ENCODE data around the gene ANKRD12.
"Not testable (repeated sequence)": the region's sequence is repeated elsewhere in the genome, so short reads cannot be mapped to it uniquely, and the experiment has no call there.

Gene ANKRD12

DNA sequence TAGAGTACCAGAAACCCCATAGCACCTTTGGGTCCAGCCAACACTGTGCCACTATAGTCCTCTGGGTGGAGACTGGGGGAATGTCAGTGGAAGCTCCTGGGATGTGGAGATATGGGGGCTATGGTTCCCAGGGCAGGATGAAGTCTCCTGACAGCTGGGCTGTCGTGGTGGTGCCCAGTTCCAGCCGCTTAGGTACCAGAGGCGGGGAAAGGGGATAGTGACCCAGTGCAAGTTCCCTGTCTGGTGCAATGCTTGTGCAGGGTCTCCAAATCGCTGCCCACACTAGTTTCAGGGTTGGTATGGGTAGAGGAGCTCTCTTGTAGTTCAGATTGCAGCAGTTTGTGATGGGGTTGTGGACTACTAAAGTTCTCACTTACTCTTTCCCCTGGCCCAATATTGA, 97.9 kb downstream of the ANKRD12 start:
- DNase-seq, result no peak

DNA sequence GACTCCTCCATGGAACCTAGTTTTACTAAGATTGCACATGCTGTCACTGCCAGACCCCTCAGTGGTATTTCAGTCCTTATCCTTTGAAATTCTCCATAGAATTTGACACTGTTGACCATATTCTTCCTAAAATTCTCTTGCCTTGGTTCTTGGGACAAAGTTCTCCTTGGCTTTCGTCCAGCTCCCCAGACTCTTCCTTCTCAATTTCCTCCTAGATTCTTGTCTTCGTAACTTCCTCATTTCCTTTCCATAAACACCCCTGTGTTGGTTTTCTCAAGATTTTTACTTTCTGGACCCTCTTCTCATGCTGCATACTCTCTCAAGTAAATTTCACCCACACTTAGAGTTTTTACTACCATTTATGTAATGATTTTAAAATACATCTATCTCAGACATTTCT, 101.4 kb downstream of the ANKRD12 start:
- DNase-seq, result no peak

DNA sequence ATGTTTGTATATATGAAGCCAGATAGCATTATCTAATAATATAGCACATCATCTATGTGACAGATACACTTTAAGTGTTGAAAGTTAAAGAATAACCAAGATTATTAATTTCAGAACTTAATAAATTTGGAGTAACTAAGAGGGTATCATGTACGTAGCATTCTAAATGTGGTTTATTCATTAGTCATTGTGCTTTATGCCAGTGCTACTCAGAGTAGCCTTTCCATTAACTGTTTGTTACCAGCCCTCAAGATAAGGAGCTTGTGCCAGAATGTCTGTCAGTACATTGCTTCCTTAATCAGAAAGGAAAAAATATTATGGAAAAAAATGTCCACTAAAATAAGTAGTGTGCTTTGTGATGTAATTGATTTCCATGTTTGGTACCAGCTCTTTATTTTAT, 103.1 kb downstream of the ANKRD12 start:
- DNase-seq, result no peak

DNA sequence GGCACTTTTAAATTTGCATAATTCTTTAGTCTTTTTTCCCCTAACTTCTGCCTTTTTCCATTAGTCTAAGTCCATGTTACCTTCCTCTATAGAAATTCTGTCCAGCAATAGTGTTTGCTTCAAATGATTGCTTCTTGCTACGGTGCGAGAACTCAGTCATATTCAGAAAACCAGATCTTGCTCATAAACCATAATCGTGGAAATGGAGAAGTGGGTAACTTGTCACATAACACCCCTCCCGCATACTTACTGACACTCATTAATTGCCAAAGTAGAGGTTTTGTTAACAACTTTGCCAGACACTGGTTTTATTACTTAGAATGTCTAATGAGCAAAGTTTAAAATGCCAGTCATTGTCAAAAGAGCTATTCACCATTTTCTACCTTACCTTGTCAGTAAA, 103.7 kb downstream of the ANKRD12 start:
- DNase-seq, result no peak

DNA sequence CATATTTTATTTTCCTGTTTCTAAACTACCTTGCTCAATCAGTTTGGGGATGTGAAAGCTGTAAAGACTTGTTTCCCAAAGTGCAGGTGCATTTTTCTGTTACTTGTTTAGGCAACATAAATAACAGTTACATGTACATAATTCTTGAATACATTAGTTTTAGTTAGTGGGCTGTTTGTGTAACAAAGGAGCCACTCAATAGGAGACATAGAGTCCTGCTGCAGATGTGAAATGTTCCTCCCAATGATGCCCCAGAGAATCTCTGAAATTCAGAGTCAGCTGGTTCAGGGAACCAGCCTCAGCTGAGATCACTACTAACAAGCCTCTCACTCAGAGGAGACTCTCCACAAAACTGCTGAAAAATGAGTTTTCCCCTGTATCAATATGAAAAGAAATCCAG, 106.4 kb downstream of the ANKRD12 start:
- no peak for DNase-seq

DNA sequence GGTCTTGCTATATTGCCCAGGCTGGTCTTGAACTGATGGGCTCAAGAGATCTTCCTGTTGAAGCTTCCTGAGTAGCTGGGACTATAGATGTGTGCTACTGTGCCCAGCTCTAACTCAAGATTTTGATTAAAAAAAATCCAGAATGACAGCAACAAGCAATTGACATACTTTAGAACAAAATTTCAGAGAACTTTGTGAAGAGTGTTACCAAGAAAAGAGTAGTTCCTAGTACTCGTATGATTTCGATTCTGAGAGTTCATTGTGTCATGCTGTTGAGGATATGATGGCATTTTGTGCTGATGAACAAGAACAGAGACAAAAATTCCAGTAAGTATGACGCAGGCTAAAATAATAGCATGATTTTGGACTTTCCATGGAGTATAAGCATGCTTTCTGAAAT, 107.8 kb downstream of the ANKRD12 start:
- DNase-seq, result no peak

DNA sequence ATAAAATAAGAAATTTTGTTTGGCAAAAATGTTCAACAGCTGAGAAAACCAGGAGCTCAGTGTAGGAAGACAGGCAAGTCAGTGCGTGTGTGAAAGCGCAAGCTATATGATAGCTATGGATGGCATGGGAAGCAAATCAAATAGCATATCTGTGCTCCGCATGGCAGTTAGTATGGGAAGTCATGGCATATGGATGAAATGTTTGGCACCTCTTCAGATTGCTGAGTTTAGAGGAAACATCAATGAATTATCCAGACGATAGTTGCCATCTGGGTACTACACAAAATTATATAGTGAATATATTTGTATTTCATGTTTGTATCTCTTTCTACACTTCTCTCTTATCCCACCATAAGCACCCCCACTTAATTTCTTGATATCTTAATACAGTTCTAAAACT, 112.1 kb downstream of the ANKRD12 start:
- DNase-seq, result no peak

DNA sequence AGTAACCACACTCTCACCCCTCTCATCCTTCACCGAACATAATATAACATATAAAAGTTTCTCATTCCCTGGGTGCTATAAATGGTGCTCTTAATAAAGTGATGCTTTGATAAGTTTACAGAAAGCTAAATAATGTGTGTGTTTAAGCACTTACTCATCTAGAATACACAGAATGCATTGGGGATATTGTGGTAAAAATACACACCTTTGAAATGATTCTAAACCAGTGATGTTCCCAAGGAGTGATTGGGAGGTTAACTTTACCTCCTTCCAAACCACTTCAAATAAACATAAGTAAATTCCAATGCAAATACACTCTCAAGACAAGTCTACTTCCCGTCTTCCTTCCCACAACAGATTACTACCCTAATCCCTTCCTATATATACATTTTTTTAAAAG, 112.7 kb downstream of the ANKRD12 start:
- DNase-seq, result no peak

DNA sequence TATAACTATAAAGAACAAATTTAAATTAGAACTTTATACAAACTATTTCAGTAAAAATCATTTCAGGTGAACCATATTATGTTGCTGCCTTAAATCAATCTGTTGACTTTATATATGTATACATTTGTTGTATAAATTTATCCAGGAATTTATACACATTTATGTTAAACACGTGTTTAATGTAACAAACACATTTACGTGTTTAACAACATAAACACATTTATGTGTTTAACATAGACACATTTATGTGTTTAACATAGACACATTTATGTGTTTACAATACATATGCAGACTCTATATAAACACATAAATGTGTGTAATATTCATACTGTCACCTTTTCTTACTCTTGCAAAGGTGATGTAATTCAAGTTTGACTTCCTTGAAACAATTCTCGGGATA, 122.6 kb downstream of the ANKRD12 start:
- no peak for DNase-seq

DNA sequence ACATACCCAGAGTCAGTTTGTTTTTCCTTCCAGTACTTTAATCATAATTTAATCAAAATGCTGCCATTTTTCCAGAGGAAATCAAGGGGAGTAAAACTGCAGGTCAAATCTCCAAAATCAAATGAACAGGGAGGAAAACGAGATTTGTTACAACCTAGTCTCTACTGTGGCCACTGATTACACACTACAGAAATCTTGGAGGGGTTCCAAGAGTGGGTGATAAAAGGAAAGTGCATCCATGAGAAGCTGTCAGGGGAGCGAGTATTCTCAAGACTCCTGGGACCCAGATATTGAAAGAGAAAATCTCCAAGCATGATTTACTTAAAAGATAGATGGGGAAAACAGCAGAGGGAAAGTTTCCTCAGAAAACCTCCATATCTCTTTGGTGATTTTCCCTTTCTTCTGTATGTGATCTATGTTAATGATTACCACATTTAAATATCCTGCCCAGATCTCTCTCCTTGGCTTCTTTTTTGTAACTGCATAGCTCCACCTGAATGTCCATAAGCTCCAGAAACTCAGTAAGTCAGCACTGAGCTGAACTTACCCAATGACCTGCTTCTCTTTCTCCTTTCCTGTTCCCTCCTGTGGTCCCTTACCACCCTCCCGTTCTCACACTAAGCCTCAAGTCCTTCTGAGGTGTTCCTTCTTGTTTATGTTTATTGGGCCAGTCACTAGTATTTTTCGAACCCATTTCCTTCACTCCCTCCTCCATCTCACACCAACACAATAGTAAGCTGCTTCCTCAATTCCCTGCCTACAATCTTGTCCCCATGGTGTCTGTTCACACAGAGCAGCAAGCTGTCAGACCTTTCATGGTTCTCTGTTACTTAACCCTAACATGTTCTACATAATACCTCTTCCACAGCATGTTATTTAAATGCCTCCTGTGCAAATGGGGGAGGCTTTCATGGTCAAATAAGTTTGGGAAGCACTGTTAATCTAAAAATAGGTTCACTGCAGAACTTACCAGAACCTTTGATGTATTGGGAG, 124.1 kb downstream of the ANKRD12 start:
- DNase-seq, result no peak

DNA sequence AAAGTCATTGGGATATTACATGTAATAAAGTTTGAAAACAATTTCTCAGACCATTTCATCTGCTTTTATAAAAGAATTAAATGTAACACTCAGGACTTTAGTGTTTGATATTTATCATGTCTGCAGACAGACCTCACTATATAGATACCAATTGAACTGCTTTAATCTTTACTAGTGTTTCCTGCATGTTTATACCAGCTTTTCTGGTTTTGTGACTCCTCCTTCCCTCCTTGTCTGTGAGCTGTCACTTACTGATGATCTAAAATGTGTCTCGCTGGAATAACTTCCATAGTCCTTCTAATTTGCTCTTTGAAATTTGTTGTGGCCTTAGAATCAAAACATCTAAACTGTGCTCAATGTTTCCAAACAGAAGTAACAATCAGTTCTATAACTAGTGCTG, 126.7 kb downstream of the ANKRD12 start:
- no peak for DNase-seq

DNA sequence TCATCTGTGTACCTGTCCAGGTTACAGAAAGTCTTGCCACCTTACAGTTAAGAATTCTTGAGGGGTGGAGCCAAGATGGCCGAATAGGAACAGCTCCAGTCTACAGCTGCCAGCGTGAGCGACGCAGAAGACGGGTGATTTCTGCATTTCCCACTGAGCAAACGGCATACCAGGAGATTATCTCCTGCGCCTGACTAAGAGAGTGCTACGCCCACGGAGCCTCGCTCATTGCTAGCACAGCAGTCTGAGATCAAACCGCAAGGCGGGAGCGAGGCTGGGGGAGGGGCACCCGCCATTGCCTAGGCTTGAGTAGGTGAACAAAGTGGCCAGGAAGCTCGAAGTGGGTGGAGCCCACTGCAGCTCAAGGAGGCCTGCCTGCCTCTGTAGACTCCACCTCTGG, 128.2 kb downstream of the ANKRD12 start:
- DNase-seq, result not testable (repeated sequence)

DNA sequence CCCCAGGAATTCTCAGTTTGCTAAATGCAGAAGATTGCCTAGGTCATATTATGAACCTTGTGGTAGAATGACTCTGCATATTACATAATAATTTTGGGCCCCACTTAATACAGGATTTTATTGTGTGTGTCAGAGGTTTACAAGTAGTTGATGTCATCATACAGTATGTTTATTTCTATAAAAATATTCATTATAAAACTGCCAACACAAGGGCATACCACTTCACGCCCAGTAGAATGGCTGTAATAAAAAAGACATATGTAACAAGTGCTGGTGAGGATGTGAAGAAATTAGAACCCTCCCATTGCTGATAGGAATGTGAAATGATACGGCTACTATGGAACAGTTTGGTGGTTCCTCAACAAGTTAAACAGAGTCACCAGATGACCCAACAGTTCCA, 136.6 kb downstream of the ANKRD12 start:
- no peak for DNase-seq

DNA sequence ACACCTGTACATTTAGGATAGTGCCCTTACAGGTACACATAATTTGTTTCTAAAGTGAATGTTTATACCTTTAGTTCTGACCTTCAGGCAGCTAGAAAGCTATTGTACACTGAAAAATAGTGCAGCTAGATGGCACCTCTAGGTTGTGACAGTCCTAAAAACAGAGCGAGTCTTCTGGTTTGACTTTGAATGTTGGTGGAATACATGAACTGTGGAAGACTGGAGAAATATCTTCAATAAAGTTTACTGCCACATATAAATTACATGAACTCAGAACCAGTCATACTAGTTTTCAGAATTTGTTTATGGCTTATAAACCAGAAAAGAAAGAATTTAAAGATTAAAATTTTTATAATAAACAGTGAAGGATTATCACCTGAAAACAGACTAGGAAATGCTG, 139.3 kb downstream of the ANKRD12 start:
- no peak for DNase-seq

DNA sequence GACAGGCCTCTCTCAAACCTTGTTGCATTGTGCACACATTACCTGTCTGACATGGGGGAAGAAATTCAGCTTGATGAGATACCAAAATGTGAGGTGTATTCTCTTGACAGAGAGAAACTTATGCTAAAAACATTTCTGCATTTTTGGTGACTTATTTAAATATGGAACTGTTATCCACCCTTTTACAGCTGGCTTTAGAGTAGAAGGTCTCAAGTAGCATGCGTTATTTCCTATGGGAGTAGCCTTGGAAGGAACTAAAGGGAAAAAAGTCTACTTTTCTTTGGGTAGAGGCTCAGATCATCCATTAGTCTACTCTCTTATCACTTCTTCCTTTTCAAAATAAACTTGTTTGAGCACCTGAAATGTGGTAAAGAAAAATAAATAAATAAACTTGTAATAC, 141.4 kb downstream of the ANKRD12 start:
- no peak for DNase-seq

DNA sequence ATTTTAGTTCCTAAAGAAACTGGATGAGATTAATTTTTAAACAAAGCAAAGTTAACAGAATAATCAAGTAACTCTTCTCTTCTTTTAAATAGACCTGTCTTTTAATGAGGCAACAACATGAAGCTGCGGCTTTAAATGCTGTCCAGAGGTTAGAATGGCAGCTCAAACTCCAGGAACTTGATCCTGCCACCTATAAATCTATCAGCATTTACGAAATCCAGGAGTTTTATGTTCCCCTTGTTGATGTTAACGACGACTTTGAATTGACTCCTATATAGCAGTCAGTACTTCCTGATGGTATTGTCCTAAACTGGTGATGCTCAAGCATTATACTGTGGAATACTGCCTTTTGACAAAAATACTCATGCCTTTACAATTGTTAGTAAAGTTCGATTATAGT, 144.3 kb downstream of the ANKRD12 start:
- DNase-seq, result no peak

DNA sequence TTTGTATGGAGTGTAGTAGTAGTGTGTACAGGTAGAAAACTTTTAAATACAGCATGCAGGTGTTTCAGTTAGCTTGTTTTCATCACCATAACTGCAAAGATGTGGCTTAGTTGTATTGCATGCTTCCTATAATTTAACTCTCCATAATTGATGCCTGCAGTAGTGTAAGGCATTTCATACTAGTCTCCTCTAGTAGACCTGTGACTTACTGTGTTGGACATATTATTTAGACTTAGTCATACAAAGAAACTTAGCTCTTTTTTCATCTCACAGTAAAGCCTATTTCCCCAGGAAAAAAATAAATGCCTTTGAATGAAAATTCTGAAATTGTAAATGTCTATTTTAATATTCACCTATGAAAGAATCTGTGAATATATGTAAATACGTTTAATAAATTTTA, 145.2 kb downstream of the ANKRD12 start:
- DNase-seq, result no peak

DNA sequence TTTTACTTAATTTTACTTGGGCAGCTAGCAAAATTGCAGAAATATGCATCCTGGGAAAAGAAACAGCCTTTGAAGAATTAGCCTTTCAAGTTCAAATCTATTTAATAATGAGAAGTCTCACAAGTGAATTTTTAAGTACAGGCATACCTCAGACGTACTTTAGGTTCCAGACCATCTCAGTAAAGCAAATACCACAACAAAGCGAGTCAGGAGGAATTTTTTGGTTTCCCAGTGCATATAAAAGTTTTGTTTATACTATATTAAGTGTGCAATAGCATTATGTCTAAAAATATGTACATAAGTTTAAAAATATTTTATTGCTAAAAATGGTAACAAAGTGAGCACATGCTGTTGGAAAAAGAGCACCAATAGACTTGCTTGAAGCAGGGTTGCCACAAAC, 147.2 kb downstream of the ANKRD12 start:
- no peak for DNase-seq

DNA sequence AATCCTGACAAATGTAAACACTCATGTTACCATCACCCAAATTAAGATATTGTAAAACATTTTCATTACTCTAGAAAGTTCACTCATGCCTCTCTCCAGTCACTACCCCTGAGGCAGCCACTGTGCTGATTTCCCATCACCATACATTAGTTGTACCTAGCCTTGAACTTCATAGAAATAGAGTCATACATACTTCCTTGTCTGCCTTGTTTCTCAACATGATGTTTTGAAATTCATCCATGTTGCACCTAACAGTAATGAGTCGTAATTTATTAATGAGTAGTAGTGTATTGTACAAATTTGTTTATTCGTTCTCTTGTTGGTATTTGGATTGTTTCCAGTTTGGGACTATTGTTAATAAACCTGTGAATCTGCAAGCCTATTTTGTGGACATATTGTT, 149.0 kb downstream of the ANKRD12 start:
- DNase-seq, result no peak

DNA sequence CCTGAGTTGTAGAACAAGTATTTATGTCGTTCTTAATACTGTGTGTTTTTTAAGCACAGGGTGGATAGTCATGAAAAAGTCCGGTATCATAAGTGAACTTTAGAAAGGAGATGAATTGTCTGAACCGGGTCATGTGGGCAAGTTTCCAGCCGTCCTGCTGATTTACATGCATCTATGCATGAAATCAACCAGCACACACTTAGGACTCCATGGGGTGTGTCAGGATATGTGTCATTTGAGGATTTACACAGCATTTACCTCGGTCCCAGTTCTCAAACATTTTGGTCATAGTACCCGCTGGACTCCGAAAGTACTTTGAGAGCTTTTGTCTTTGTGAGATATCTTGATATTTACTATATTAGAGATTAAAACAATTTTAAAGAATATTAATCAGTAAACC, 150.5 kb downstream of the ANKRD12 start:
- no peak for DNase-seq

DNA sequence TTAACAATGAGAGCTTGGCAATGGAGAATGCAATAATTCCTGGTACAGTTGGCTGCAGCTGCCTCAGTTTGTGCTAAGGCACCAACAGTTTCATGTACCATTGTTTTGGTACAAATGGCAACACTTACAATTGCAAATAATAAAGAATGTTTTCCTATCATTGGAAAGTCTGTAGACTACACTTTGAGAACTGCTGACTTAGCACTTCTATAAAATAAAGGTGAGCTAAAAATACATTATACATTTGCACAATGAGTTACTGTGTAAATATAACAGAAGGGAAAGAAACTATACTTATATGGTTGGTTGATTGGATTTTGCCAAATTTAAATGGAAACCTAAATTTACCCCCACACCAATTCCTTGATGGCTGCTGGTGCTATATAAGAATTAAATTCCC, 153.1 kb downstream of the ANKRD12 start:
- DNase-seq, result no peak

DNA sequence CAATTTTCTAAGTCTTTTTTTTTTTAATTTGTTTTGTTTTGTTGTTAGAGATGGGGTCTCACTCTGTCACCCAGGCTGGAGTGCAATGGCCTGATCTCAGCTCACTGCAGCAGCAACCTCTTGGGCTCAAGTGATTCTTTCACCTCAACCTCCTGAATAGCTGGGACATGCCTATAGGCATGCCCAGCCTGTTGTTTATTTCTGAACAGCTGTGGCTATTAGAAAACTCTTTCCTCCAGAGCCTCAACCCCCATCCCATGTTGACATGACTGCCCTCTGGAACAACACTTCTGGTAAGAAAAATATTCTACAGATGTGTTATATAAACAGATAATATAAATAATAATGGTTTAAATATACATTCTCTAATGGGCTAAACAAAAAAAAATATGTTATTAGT, 153.6 kb downstream of the ANKRD12 start:
- DNase-seq, result no peak

DNA sequence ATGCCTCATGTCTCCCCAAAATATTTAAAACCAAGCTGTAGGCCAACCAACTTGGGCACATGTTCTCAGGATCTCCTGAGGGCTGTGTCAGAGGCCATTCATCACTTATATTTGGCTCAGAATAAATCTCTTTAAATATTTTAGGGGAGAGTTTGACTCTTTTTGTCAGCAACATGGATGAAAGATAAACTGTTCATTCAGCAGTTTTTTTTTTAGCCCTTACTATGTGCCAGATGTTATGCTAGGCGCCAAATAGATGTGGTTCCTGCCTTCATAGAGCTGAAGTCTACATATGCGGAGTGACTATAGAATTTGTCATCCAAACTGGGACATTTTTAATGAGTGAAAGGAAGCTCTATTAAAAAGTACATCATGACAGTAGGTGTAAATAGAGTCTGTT, 155.5 kb downstream of the ANKRD12 start:
- no peak for DNase-seq

DNA sequence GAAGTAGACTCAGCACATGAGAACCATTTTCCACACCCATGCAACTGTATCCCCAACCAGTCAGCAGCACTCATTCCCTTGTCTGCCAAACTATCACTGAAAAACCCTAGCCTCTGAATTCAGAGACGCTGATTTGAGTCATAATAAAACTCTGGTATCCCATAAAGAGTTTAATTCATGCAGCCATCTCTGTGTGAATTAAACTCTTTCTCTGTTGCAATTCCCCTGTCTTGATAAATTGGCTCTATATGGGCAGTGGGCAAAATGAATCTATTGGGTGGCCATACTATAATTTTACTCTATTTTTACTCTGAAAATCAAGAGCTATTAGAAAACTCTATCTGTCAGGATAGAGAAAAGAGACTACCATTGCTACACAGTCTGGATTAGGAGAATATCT, 157.4 kb downstream of the ANKRD12 start:
- DNase-seq, result no peak
